HepG2 (cell line): ENCODE results near the gene VAV2. TPM values are rescaled to one million over a fixed set of nuclear protein-coding genes. Genes with fewer than 3 reads are reported as not detected.

Source experiments
- CREB3 ChIP-seq: sonication (generic); formaldehyde crosslinking; IDR thresholded peaks from 2 replicates; pipeline ENCODE4 v1.5.0; 2020; ENCODE audit warnings: missing genetic modification reagents
- HNF4A ChIP-seq: sonication (generic); formaldehyde crosslinking; IDR thresholded peaks from 2 replicates; pipeline ENCODE4 v1.4.0; 2020; ENCODE audit warnings: missing genetic modification reagents
- HOXA3 ChIP-seq: sonication (generic); formaldehyde crosslinking; IDR thresholded peaks from 2 replicates; pipeline ENCODE4 v1.5.0; 2020; ENCODE audit warnings: missing genetic modification reagents
- MED8 ChIP-seq: sonication (generic); formaldehyde crosslinking; IDR thresholded peaks from 2 replicates; pipeline ENCODE4 v1.8.1; 2023; ENCODE audit warnings: mild to moderate bottlenecking, missing genetic modification reagents; ENCODE audit not compliant: insufficient replicate concordance
- MLX ChIP-seq: IDR thresholded peaks from 2 replicates; pipeline ENCODE4 v1.6.1; 2016
- MLXIP ChIP-seq: sonication (generic); formaldehyde crosslinking; IDR thresholded peaks from 2 replicates; pipeline ENCODE4 v1.9.0; 2021; ENCODE audit warnings: missing genetic modification reagents, borderline replicate concordance
- MTF1 ChIP-seq: sonication (generic); formaldehyde crosslinking; IDR thresholded peaks from 2 replicates; pipeline ENCODE4 v1.5.0; 2020; ENCODE audit warnings: missing genetic modification reagents
- POLR2G ChIP-seq: fragments of 200-400 bp; formaldehyde crosslinking; IDR thresholded peaks from 2 replicates; pipeline ENCODE4 v1.6.1; 2018; ENCODE audit warnings: mild to moderate bottlenecking, low read depth, low read length, moderate library complexity
- SMYD3 ChIP-seq: sonication (generic); formaldehyde crosslinking; IDR thresholded peaks from 2 replicates; pipeline ENCODE4 v1.8.1; 2023; ENCODE audit warnings: mild to moderate bottlenecking, missing genetic modification reagents
- TFAP4 ChIP-seq: sonication (generic); IDR thresholded peaks from 2 replicates; pipeline ENCODE4 v1.6.1; 2016; ENCODE audit warnings: low read depth, borderline replicate concordance
- THAP7 ChIP-seq: sonication (generic); formaldehyde crosslinking; IDR thresholded peaks from 2 replicates; pipeline ENCODE4 v1.8.1; 2023; ENCODE audit warnings: mild to moderate bottlenecking, missing genetic modification reagents
- TMF1 ChIP-seq: sonication (generic); formaldehyde crosslinking; IDR thresholded peaks from 2 replicates; pipeline ENCODE4 v1.8.1; 2022; ENCODE audit warnings: low read depth, missing genetic modification reagents
- ZC3H13 ChIP-seq: sonication (generic); formaldehyde crosslinking; IDR thresholded peaks from 2 replicates; pipeline ENCODE4 v1.8.1; 2023; ENCODE audit warnings: mild to moderate bottlenecking, missing genetic modification reagents, moderate library complexity
- ZFY ChIP-seq: sonication (generic); formaldehyde crosslinking; IDR thresholded peaks from 2 replicates; pipeline ENCODE4 v1.4.0; 2020; ENCODE audit warnings: missing genetic modification reagents
- ZNF292 ChIP-seq: sonication (generic); formaldehyde crosslinking; IDR thresholded peaks from 2 replicates; pipeline ENCODE4 v1.8.1; 2022; ENCODE audit warnings: mild to moderate bottlenecking, low read depth, missing genetic modification reagents, borderline replicate concordance
- ZNF30 ChIP-seq: sonication (generic); formaldehyde crosslinking; IDR thresholded peaks from 2 replicates; pipeline ENCODE4 v1.5.0; 2020; ENCODE audit warnings: mild to moderate bottlenecking, missing genetic modification reagents
- ZNF687 ChIP-seq: sonication (generic); formaldehyde crosslinking; IDR thresholded peaks from 2 replicates; pipeline ENCODE4 v1.5.1; 2020; ENCODE audit warnings: mild to moderate bottlenecking, missing genetic modification reagents, moderate library complexity
- ZNF780A ChIP-seq: sonication (generic); formaldehyde crosslinking; IDR thresholded peaks from 2 replicates; pipeline ENCODE4 v1.8.0; 2022; ENCODE audit warnings: mild to moderate bottlenecking, missing genetic modification reagents, moderate library complexity
- ZNF883 ChIP-seq: sonication (generic); formaldehyde crosslinking; IDR thresholded peaks from 2 replicates; pipeline ENCODE4 v1.5.1; 2020; ENCODE audit warnings: mild to moderate bottlenecking, missing genetic modification reagents; ENCODE audit errors: not compliant biosample characterization
- polyA plus RNA-seq, 8 experiments: library from polyadenylated mRNA; depleted of rRNA in 3 of 8; stranded (reverse) in 7 of 8; unstranded in 1 of 8; fragments of >200 nt; fragmentation: Illumina TruSeq in 4 of 8; extraction: Trizol in 4 of 8; gene quantifications; 2 replicates each; pipeline versions ENCODE4 v1.2.1 to v1.2.3, GENCODE V29; 2011 to 2016; ENCODE audit warnings: low read depth in 4 of 8, missing spikeins in 1 of 8, mixed read lengths in 1 of 8; ENCODE audit not compliant: insufficient read depth in 1 of 8
- total RNA-seq, 5 experiments: library from RNA; depleted of rRNA; stranded (reverse); fragments of >200 nt; fragmentation: Illumina TruSeq; extraction: Trizol; gene quantifications; 2 replicates each; pipeline ENCODE4 v1.2.3, GENCODE V29; 2016; ENCODE audit warnings: low read depth in 1 of 5

The VAV2 gene
- total and polyA plus RNA-seq, 2 of the 13 experiments (the other 11 are each of a cell fraction or from before 2014, with no cell fraction given), result 22.5 to 22.9 TPM

- TF ChIP-seq MLXIP (CRISPR knock-in tag) (no peak), MLX (no peak), ZC3H13 (CRISPR knock-in tag) (peak; percentile 35; the same call in 1 of the 2 replicates), SMYD3 (CRISPR knock-in tag) (no peak), ZNF30 (CRISPR knock-in tag) (no peak), CREB3 (no peak), HOXA3 (peak; percentile 37; the same call in 1 of the 2 replicates), MTF1 (CRISPR knock-in tag) (no peak), MED8 (CRISPR knock-in tag) (no peak), TMF1 (0 out of 2 replicates have a peak, but pooled peaks have one; percentile 27), HNF4A (peak; percentile 65), ZNF883 (CRISPR knock-in tag) (peak; percentile 24), THAP7 (CRISPR knock-in tag) (no peak), ZNF780A (0 out of 2 replicates have a peak, but pooled peaks have one; percentile 43), POLR2G (peak; percentile 4; the same call in 1 of the 2 replicates), ZNF687 (CRISPR knock-in tag) (peak; percentile 70), ZFY (CRISPR knock-in tag) (peak; percentile 29; the same call in 1 of the 2 replicates), ZNF292 (CRISPR knock-in tag) (peak; percentile 42; the same call in 1 of the 2 replicates), TFAP4 (peak; percentile 59; the same call in 1 of the 2 replicates)
Measured at GRCh38 chr9:134028575-134029247, 36.6 kb upstream of the VAV2 start (continued).
